ENCODE results near the gene MCHR2.

The MCHR2 gene

DNA sequence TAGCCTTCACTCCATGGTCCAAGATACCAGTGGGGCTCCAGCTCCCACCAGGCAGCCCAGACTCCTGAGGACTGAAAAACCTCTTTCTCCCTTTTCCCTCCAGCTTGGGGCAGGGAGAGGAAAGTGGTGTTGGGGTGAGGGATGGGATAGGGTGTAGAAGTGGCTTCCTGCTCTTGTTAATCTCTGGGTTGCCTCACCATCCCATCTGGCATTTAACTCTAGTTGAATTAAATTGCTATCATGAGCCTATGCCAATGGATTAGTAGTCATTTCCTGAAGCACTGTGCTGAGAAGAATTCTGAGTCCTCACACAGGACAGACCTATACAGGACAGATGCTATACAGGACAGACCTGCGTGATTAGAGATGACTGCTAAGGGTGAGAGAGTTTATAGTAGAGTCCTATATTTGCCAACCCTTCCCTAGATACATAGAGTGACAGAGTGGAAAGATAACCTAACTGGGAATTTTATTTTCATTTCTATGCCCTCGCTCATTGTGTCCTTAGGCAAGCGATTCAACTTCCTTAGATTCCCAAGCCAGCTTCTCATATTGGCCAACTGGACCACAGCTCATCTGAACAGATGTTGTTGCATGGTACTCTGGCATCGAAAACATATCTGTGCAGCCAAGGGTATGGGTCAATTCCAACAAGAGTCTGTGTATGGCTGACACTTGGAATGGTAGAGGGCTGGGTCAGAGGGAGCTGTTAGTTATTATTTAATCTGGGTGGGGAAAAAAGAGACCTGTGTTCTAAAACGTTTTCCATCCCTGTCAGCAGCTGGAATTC is 42.8 kb downstream of the MCHR2 start:
- TF ChIP-seq, protein P1, sequence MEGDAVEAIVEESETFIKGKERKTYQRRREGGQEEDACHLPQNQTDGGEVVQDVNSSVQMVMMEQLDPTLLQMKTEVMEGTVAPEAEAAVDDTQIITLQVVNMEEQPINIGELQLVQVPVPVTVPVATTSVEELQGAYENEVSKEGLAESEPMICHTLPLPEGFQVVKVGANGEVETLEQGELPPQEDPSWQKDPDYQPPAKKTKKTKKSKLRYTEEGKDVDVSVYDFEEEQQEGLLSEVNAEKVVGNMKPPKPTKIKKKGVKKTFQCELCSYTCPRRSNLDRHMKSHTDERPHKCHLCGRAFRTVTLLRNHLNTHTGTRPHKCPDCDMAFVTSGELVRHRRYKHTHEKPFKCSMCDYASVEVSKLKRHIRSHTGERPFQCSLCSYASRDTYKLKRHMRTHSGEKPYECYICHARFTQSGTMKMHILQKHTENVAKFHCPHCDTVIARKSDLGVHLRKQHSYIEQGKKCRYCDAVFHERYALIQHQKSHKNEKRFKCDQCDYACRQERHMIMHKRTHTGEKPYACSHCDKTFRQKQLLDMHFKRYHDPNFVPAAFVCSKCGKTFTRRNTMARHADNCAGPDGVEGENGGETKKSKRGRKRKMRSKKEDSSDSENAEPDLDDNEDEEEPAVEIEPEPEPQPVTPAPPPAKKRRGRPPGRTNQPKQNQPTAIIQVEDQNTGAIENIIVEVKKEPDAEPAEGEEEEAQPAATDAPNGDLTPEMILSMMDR (conservative IDR thresholded peaks at IDR 0.05), result no peak
- no peak for TF ChIP-seq ZFX (IDR thresholded peaks at IDR 0.05)
- H3K27ac ChIP-seq, result no peak overlapping the region

- TF ChIP-seq ZFX (IDR thresholded peaks at IDR 0.05), result no peak
- TF ChIP-seq, protein P1 (conservative IDR thresholded peaks at IDR 0.05), result no peak
- H3K27ac ChIP-seq, result no peak overlapping the region
Measured at GRCh38 chr6:99946005-99946404, 48.0 kb downstream of the MCHR2 start.

DNA sequence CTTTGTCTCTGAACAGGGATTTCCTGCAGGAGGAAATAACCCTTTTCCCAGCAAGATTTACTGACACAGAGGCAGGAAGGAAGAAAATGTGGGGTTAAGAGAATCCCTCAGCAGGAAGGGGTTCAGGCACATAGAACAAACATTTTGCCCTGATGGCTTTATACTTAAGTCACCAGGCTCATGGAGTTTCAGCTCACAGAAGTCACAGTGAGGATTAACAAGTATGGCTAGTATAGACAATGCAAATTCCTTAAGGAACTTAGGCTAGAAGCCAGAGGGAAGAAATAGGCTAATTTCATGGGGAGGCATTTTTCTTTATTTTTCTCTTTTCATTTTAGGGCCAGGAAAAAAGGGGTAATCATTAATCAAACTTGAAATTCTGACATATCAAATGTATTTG is 50.2 kb downstream of the MCHR2 start:
- no peak overlapping the region for H3K27ac ChIP-seq
- TF ChIP-seq, protein P1 (conservative IDR thresholded peaks at IDR 0.05), result no peak
- TF ChIP-seq ZFX (IDR thresholded peaks at IDR 0.05), result no peak

- H3K27ac ChIP-seq, result no peak overlapping the region
- TF ChIP-seq ZFX (IDR thresholded peaks at IDR 0.05), result no peak
Measured at GRCh38 chr6:99940582-99940981, 53.4 kb downstream of the MCHR2 start.

DNA sequence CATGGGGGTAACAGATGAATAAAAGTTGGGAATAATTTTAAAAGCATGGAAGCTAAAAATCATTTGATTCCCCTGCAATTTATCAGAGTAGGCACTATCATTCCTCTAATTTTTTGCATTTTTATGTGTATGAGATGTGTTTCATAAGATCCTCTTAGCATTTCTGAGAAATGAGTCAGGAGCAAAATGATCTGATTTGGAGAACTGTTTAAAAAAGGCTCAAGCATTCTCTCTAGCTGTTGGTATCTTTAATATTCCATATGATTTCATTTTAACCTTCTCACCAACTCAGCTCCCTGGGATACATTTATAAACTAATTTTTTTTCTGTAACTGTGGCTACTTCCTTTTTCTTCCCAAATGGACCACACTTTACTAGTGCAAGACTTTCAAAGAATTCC is 60.9 kb downstream of the MCHR2 start:
- H3K27ac ChIP-seq, result no peak overlapping the region
- TF ChIP-seq, protein P1 (conservative IDR thresholded peaks at IDR 0.05), result no peak
- TF ChIP-seq ZFX (IDR thresholded peaks at IDR 0.05), result no peak

GRCh38 chr6:99912657-99913056 is 81.4 kb downstream of the MCHR2 start:
- H3K27ac ChIP-seq, result no peak overlapping the region
- TF ChIP-seq ZFX (IDR thresholded peaks at IDR 0.05), result no peak
- TF ChIP-seq, protein P1 (conservative IDR thresholded peaks at IDR 0.05), result no peak

DNA sequence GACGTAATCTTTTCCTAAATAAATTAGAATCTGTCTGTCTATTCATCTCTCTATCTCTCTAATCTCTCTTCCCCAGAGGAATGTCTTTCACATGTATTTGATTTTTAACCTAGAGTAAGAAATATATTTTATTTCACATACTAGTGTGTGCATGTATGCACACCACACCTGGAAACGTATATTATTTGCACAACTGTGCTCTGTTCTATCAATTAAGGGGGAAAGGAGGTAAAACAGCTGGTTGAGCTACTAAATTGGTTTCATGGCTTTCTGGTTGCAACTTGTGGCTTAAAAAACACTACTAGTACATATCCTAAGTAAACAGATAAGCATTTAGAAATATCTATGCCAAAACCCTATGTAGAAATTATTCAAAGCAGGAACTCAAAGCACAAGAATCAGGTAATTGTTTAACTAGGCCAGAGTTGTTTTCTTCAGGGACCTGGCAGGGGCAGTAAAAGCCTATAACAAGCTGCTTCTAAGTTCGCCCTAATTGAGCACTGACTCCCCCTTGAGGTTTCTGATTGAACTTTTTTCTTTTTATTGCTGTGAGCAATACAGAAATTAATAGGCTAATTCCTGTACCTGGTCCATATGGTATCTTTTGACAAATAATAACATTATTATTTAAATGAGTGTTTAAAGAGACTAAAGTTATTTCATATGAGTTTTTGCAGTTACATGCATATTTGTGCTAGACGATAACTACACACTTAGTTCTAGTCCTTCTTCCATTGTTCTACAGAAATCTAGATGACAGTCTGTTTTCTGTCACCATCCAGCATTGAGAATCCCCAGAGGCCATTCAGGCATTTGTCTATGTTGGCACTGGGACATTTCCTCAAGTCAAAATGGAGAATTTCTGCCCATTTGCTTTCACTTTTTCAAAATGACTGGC is 88.6 kb downstream of the MCHR2 start:
- TF ChIP-seq, protein P1 (conservative IDR thresholded peaks at IDR 0.05), result peak; percentile 80
- no peak for TF ChIP-seq ZFX (IDR thresholded peaks at IDR 0.05)

More for the DNA sequence above, 88.6 kb downstream of the MCHR2 start:
- no peak overlapping the region for H3K27ac ChIP-seq

All from C4-2B (cell line).